ENCODE data around the gene SPRED3. TPM values are rescaled to one million over a fixed set of nuclear protein-coding genes. Genes with fewer than 3 reads are reported as not detected.

Gene SPRED3
- total and polyA plus RNA-seq, 9 of the 15 experiments (the other 6 are each of a cell fraction or from before 2014, with no cell fraction given): 0.05 to 1.3 (median 0.36) TPM

- TF ChIP-seq SP2 (IDR thresholded peaks at IDR 0.05; ENCODE audit: extremely low read depth, low read depth, low read length, poor library complexity, severe bottlenecking) (peak; percentile 78), AFF1 (IDR thresholded peaks at IDR 0.05; ENCODE audit: low read depth in 1 of 2, partially characterized antibody in 2 of 2) (no peak), MNT (conservative IDR thresholded peaks at IDR 0.05) (peak; percentile 80 to 90), PYGO2 (tag; IDR thresholded peaks at IDR 0.05) (no peak), RBM34 (IDR thresholded peaks at IDR 0.05; ENCODE audit: borderline replicate concordance, insufficient read depth, low read length) (peak; percentile 60; the same call in 1 of the 2 replicates), ATF3 (IDR thresholded peaks at IDR 0.05) (no peak), ATF3 (CRISPR knock-in tag; conservative IDR thresholded peaks at IDR 0.05) (no peak), CCNT2 (IDR thresholded peaks at IDR 0.05; ENCODE audit: borderline replicate concordance, extremely low read depth, insufficient read length, low read depth, low read length) (peak; percentile 52), KLF13 (tag; IDR thresholded peaks at IDR 0.05; ENCODE audit: borderline replicate concordance, low read depth) (peak; percentile 73; the same call in 1 of the 2 replicates), ETS1 (conservative IDR thresholded peaks at IDR 0.05; ENCODE audit: control insufficient read depth, low read depth, low read length) (peak; percentile 17), UBTF (IDR thresholded peaks at IDR 0.05; ENCODE audit: borderline replicate concordance in 1 of 2, low read depth in 2 of 2, low read length in 2 of 2) (peak; percentile 89 to 95), ILK (tag; IDR thresholded peaks at IDR 0.05; ENCODE audit: borderline replicate concordance, low read depth) (no peak)
Measured at GRCh38 chr19:38402967-38403674, 14.6 kb downstream of the SPRED3 start, which contains the start of gene FAM98C (continued).
